HG02642 (cell line): ENCODE results near the gene SLC26A2.

Experiments
- ATAC-seq: cut with Tn5 transposase; IDR thresholded peaks from one replicate; pipeline ENCODE4 v1.9.1; 2021; ENCODE audit warnings: mild to moderate bottlenecking; ENCODE audit not compliant: unreplicated experiment, poor library complexity

Gene SLC26A2

DNA sequence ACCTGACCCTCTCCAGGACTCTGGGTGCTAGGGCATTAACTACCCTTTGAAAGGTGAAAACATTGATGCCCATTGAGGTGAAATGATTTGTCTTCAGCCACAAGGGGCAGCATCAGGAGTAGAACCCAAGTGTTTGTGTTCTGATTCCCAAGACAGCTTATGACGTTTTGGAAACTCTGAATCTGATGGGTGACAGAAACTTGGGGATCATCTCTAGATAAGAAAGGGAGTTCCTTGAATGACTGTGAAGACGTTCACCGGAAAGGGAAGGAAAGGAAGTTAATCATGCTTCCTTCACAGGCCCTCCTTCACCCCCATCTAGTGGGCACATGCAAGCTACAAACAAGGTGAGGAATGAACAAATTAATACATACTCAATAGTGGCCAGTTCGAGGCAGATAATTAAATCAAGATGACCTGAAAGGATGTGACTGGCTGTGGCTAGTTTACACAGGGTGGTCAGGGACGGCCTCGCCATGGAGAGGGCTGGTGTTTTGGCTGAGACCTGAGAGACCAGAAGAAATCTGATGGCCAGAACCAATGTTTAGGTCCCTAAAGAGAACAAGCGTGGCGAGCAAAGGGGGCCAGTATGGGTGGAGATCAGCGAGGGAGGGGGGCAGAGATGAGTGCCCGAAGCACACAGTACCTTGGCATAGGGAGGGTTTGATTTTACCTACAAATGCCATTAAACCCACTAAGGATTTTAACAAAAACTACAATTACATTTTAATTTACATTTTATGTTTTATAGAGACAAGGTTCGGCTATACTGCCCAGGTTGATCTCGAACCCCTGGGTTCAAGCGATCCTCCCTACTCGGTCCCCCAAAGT lies 937 bp upstream of the SLC26A2 start:
- ATAC-seq, result no peak

DNA sequence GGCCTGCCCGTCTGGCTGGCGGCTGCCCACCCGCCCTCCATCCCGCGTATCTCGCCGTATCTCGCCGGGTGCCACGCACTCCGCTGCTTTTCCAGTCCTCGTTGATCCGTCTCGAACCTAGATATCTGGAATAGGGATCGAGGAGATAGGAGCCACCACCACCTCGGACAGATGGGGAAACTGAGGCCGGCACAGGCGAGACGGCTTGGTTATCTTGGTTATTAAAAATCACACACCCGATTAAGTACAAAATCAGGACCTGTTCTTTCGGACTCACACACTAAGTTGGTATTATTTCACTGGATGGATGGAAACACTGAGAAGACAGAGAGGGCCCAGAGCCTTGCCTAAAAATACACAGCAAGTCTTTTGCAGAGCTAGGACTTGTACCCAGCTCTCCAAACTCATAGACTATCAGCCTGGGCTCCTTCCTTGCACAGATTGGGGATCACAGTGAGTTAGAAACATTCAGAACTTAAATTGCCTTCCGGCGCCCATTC lies 678 bp downstream of the SLC26A2 start:
- no peak for ATAC-seq

DNA sequence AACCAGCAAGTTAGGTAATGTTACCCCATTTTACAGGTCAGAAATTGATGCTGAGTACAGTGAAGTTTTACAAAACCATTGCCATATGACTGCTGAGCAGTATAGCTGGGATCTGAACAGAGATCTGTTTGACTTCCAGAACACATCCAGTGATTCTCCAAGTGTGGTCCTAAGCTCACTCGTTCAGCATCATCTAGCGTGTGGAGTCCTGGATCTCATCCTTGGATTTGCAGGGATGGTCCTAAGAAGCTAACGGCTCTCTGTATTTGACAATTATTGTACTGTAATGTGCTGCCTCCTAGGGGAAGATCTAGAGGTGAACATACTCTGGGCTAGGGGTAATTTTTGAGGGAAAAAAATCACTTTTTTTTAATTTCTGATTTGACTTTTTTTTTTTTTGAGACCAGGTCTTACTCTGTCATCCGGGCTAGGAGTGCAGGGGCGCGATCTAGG lies 1.4 kb downstream of the SLC26A2 start:
- ATAC-seq, result no peak

DNA sequence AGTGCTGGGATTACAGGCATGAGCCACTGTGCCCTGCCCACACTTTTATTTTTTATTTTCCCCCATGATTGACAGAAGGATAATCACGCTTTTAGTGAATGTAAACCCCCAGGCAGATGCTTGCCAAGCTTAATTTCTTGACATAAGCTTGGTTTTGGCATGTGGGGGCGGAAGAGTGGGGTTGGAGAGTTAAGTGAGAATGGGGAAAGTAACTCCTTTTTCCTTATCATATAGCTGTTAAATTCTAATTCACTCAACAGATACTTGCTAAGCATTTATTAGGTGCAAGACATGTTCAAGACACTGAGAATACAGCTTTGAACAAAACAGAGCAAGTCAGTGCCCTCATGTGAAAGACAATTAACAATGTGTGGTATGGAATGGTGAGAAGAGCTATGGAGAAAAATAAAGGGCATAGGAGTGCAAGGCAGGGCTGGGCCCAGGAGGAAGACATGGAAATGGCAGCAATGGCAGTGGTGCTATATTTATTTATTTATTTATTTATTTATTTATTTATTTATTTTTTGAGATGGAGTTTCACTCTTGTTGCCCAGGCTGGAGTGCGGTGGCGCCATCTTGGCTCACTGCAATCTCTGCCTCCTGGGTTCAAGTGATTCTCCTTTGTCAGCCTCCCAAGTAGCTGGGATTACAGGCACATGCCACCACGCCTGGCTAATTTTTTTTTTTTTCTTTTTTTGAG lies 2.2 kb downstream of the SLC26A2 start:
- no peak for ATAC-seq

DNA sequence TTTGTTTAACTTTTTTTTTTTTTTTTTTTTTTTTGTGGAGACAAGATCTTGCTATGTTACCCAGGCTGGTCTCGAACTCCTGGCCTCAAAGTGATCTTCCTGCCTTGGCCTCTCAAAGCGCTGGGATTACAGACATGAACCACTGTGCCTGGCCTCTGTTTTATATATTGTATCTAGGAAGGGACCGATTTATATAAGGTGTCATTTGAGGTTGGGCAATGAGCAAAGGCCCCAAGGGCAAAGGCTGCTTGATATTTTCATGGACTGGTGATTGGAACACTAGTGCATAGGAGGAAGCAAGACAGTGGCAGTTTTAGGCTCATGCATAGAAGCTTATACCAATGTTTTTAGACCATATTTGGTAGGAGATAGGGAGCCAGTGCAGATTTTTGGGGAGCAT lies 3.2 kb downstream of the SLC26A2 start:
- no peak for ATAC-seq

DNA sequence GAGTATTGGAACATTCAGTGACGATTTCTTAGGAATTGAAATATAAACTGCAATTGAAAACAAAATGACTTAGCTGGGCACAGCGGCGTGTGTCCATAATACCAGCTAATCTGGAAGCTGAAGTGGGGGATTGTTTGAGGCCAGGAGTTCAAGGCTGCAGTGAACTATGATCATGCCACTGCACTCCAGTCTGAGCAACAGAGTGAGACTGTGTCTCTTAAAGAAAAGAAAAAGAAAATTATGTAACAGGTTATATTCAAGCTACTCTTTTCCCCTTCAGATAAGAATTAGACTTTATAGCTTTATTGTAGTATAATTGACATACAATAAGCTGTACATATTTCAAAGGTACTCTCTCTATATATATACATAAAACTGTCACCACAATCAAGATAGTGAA lies 6.4 kb downstream of the SLC26A2 start:
- no peak for ATAC-seq

DNA sequence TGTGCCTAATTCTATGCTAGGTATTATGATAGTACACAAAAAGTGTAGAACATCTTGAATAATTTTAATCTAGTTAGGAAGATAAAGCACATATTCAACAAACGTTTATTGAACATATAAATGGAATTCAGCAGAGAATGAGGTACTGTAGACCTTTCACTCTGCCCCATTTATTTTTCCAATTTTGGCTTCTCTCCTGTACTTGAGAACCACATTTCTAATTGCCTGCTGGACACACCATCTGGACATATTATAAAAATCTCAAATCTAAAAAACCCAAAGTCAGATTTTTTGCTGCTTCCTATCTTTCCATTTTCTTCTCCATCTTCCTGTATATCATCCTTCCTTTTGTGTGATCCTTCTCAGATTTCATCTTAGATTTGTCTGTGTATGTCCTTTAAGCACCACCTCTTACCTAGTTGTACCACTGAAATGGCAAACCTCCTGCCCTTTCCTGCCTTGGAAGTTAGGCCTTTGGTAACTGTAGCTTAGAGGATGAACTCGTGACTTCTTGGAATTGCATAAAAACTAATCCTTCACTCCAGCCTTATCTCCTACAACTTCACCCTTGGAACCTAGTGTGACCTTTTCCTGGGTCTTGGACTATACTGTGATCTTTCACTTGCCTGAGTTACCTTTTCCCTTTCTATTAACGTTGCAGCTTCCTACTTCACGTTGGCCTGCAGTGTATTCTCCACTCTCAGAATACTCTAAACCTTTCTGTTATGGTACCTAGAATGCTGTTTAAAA lies 8.8 kb downstream of the SLC26A2 start:
- no peak for ATAC-seq

DNA sequence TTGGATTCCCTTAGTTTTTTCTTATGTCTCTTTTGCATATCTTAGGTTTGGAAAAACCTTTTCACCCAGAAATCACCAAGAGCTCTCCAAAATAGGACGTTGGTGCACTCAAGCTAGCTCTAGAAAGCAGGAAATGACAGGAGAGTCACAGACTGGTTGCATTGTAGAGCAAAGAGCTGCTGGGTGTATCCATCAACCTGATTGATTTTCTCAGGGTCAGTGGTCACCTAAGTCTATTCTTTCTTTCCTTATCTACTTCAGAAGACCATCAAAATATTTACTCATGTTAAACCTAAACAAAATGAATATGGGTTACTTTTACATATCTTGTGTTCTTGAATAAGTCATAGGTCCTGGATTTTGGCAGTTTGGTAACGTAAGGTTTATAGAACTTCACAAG lies 14.9 kb downstream of the SLC26A2 start:
- ATAC-seq, result no peak

DNA sequence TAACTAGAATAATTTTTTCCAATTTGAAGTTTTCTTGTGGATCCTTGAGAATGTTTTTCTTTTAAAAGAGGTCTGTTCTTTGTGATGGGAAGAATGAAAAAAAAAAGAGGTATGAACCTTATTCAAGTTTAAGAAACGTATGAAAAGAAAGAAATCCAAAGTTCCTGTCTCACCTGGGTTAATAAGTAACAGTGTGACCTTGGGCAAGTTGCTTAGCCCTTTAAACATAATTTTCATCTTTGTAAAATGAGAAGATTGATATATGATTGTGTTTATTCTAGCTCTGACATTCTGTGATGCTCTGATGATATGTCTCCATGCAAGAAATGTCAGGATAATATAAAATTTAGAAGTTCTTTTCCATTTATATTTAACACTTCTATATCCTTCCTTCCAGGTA lies 19.3 kb downstream of the SLC26A2 start:
- ATAC-seq, result no peak

DNA sequence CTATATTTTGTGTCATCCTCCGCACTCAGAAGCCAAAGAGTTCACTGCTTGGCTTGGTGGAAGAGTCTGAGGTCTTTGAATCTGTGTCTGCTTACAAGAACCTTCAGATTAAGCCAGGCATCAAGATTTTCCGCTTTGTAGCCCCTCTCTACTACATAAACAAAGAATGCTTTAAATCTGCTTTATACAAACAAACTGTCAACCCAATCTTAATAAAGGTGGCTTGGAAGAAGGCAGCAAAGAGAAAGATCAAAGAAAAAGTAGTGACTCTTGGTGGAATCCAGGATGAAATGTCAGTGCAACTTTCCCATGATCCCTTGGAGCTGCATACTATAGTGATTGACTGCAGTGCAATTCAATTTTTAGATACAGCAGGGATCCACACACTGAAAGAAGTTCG lies 20.6 kb downstream of the SLC26A2 start:
- ATAC-seq, result no peak

DNA sequence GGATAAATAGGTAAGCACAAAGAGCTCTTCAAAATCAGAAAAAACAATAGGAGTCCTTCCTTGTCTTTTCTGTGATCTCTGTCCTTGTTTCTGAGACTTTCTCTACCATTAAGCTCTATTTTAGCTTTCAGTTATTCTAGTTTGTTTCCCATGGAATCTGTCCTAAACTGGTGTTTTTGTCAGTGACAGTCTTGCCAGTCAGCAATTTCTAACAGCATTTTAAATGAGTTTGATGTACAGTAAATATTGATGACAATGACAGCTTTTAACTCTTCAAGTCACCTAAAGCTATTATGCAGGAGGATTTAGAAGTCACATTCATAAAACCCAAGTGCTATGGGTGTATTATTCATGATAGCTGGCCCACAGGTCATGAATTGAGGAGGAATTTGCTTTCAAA lies 21.9 kb downstream of the SLC26A2 start:
- no peak for ATAC-seq

DNA sequence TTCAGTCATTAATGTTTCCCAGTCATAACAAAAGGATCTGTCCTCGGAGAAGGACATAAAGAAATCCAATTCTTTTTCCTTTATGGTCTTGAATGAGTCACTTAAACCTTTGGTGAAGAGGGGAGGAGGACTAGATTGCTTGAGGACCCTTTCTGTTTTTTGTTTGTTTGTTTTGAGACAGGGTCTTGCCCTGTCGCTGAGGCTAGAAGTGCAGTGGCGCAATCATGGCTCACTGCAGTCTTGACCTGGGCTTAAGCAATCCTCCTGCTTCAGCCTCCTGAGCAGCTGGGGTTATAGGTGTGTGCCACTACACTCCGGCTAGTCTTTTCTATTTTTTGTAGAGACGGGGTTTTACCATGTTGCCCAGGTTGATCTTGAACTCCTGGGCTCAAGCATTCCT lies 27.6 kb downstream of the SLC26A2 start:
- no peak for ATAC-seq

DNA sequence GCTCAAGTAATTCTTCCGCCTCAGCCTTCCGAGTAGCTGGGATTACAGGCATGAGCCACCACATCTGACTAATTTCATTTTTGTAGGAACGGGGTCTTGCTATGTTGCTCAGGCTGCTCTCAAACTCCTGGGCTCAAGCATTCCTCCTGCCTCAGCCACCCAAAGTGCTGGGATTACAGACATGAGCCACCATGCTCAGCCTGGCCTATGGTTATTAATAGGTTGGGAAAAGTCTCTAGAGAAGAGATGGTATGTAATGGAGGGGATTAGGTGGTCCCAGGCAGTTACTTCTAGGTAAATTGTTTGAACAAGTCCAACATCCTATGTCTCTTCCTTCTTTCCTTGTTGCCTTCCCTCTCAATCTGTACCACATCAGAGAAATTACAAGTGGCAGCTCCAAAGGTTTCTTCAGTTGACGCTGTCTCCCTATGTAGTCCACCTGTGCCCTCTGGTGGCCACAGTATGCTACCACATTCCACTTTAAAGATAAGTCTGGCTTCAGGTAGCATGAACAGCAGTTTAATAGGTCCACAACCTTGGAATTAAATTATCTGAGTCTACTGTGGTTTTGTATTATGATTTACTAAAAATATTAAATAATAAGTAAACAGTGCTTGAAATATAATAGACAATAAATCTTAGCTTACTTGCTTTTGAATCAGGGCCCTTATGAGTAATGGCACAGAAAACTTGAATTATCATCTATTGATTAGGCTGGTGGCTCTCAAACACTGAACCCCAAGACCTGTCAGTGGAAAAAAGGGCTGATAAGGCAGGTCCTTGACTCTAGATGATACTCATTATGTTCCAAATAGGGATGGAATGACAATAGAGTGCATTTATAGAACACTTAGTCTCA lies 30.2 kb downstream of the SLC26A2 start:
- peak; percentile 84 for ATAC-seq

DNA sequence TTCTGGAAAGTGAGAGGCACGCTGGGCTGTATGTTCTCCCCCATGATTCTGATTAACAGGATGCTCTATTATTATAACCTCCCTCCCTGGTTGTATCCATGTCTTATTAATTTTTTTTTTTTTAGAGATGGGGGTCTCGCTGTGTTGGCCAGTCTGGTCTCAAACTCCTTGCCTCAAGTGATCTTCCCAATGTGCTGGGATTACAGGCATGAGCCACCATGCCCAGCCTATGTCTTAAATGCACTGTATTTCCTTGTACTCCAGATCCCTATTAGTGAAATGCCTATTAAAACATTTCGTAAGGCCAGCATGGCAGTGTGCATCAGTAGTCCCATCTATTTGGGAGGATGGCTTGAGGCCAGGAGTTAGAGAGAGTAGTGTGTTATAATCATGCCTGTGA lies 32.9 kb downstream of the SLC26A2 start:
- ATAC-seq, result no peak

DNA sequence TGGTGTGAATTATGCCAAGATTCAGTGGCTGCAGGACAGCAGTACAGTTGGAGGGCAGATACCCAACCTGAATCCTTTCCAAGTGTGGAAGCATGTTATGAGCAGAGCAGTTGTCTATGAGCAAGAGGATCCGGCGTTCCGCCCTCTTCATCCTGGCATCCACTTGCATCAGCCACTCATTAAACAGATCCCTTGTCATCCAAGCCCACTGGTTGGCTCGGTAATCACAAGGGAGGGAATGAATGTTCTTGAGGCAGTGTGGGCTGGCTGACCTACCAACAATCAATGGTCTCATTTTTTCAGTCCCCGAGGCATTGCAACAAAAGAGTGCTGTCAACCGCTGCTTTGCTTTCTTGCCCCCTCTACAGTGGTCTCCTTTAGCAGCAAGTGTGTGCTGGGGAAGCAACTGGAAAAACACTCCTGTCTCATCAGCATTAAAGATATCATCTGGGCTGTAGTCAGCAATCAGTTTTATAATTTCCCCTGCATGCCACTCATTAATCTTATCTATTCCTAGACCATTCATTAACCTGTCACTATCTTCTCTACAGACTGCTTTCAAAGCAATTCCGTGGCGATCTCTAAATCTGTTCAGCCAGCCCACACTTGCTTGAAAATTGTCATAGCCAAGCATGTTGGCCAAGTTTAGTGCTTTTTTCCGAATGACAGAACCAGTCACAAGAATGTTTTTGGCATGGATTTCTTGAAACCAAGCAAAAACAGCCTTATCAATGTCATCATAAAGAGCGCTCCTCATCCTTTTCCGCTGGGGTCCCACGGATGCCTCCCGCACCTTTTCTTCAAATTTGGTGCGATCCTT lies 35.0 kb downstream of the SLC26A2 start:
- ATAC-seq, result no peak

DNA sequence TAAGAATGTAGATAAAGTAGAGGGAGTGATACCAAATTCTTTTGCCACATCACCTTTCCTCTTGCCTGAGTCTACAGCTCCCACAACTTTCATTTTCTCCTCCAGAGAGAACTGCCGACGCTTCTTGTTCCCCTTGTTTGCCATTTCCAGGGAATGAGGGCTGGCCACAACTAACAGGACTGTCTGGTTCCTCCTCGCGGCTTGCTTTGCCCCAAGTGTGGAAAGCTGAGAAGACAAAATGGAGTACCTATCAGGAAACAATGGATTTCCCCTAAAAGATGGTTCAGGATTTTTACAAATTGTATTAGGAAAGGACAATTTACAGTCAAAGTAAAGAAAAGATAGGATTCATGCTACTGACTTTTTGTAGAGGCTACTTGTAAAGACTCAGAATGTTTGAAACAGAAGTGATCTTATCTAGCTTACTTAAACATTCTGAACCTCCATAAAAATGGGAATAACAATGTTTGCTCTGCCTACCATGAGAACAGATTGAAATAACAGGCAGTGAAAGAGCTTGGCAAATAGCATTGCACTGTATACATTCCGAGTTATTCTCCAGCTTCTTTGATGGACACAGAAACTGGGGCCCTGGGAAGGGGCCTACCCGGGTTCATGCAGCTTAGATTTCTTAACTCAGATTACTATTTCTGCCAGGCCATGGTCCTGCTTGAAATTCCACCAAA lies 35.8 kb downstream of the SLC26A2 start:
- no peak for ATAC-seq

DNA sequence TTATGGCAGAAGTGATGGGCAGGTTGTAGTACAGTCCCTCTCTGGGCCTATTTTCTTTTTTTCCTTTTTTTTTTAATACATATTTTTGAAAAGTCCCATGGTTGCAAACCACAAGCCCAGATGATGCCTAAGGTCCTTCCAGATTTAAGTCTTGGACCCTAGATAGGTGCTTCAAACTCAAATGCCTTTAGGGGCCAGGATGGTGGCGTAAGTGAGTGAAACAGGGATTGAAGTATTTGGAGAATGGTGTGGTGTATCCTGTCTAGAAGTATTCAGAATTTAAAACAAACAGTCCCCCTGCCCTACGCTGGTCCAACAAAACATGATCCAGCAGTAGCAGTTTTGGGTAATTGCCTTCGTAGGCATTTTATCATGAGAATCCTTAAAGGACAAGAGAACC lies 37.7 kb downstream of the SLC26A2 start:
- no peak for ATAC-seq

DNA sequence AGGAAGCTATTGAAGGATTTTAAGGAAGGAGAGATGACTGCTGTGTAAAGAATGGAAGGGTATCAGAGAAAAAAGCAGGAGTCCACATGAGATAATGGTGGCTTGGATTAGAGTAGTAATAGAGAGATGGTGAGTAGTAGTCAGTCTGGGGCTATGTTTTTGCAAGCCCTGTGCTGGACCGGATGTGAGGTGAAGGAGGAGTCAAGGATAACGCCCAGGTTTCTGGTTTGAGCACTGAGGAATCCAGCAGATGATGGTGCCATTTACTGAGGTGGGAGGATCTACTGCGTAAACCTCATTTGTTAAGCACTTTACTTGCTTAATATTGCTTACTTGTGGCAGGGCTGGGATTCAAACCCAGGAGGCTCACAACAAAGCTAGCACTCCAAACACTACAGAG lies 38.8 kb downstream of the SLC26A2 start:
- ATAC-seq, result no peak

DNA sequence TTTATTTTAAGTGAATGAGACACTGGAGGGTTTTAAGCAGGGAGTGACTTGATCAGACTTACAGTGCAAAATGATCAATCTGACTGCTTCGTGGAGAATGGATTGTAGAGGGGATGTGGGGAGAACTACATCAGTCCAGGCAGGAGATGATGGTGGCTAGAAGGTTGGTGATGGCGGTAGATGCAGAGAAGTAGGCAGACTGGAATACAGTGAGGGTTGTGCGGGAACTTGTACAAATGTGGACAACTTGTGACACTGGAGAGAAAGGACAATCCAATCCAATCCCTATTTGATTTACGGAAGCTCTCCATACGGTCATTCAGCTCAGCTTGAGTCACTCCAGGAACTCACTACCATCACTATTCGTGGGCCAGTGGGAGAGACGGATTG lies 39.3 kb downstream of the SLC26A2 start:
- no peak for ATAC-seq
